Omental fat pad (tissue), 4 donors: Measurements from ENCODE around the gene ZNF28. TPM values are rescaled to one million over a fixed set of nuclear protein-coding genes. Genes with fewer than 3 reads are reported as not detected.

Source experiments
- ATAC-seq: fragments of 150-250 bp; one replicate; pipeline ENCODE4 v1.9.1; 2016; ENCODE audit warnings: mild to moderate bottlenecking, moderate library complexity; ENCODE audit not compliant: low FRiP score
- DNase-seq: peaks from one replicate; pipeline ENCODE4 v3.0.0-alpha.2; 2019; ENCODE audit warnings: low spot score
- total RNA-seq, 4 donors: library from RNA; depleted of rRNA; stranded (reverse); fragments of >200 nt; gene quantifications; one replicate each; pipeline ENCODE4 v1.1.0, GENCODE V29; 2016
- TF ChIP-seq, protein P1 (sequence below), 3 donors: fragments of 450-650 bp; IDR thresholded peaks; one replicate each; pipeline ENCODE4 v1.5.1; 2016 to 2017; ENCODE audit warnings: antibody characterized with exemption in 3 of 3, mild to moderate bottlenecking in 3 of 3, moderate library complexity in 2 of 3

Gene ZNF28
- total RNA-seq, 4 donors from 2014 or later: 8.6 to 13.1 (median 10.8) TPM

DNA sequence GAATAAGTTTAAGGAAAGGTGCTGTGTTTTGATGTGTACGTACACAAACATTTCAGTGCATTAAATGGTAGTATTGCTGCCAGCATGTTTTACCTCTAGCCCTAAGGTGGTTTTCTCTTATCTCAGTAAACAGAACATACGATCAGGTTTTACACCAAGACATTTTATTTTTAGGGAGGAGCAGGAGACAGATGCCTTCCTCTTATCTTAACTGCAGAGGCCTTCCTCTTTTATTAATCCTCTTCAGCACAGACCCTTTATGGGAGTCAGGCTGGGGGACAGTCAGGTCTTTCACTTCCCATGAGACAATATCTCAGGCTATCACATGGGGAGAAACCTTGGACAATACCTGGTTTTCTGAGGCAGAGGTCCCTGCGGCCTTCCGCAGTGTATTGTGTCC, 71.7 kb downstream of the ZNF28 start:
- ATAC-seq: no peak
- TF ChIP-seq, protein P1, sequence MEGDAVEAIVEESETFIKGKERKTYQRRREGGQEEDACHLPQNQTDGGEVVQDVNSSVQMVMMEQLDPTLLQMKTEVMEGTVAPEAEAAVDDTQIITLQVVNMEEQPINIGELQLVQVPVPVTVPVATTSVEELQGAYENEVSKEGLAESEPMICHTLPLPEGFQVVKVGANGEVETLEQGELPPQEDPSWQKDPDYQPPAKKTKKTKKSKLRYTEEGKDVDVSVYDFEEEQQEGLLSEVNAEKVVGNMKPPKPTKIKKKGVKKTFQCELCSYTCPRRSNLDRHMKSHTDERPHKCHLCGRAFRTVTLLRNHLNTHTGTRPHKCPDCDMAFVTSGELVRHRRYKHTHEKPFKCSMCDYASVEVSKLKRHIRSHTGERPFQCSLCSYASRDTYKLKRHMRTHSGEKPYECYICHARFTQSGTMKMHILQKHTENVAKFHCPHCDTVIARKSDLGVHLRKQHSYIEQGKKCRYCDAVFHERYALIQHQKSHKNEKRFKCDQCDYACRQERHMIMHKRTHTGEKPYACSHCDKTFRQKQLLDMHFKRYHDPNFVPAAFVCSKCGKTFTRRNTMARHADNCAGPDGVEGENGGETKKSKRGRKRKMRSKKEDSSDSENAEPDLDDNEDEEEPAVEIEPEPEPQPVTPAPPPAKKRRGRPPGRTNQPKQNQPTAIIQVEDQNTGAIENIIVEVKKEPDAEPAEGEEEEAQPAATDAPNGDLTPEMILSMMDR (IDR thresholded peaks at IDR 0.05): no peak
- DNase-seq: no peak

DNA sequence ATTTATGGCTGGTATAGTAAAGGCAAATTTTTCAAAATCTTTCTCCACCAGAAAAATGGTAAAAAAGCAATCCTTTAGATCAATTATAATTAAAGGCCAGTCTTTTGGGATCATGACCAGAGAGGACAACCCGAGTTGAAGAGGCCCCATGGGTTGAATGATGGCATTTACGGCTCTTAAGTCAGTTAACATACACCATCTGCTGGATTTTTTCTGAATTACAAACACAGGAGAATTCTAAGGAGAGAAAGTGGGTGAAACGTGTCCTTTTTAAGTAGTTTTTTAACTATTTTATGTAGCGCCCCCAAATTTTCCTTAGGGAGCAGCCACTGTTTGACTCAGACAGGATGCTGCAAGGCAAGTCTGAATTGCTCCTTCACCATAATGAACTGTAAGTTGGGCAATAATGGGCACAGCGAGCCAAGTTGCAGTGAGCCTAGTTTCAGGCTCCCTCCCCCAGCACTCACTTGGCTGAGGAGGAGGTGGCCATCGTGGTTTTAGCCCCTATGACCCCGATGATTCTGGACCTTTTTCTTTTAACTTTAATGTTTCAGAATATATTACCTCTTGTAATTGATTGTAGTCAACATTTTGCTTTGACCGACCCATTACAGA, 73.0 kb downstream of the ZNF28 start:
- TF ChIP-seq, protein P1 (IDR thresholded peaks at IDR 0.05): no peak
- ATAC-seq: peak; percentile 37
- DNase-seq: no peak

Other genes starting within 250 kb of the ZNF28 start
- 10 to 100 TPM; 38.7 to 62.3 (median 51.8) TPM for gene ZNF83, start 183.3 kb downstream of the ZNF28 start, total RNA-seq
- 10 to 100 TPM; 10.1 to 15.4 (median 11.9) TPM for gene ZNF611, start 86.6 kb downstream of the ZNF28 start, total RNA-seq
- 10 to 100 TPM in 2 of 4 donors, 1 to 10 TPM in 2; 4.4 to 13.1 (median 9.3) TPM for gene ZNF600, start 34.8 kb downstream of the ZNF28 start, total RNA-seq
- 10 to 100 TPM; 13.1 to 21.4 (median 16.8) TPM for gene ZNF468, start 36.0 kb upstream of the ZNF28 start, total RNA-seq
- gene ZNF320, start 76.0 kb upstream of the ZNF28 start, total RNA-seq: 10 to 100 TPM in 1 of 4 donors, 1 to 10 TPM in 3; 7.7 to 25.1 (median 8.3) TPM
- gene ZNF888, start 101.8 kb upstream of the ZNF28 start, total RNA-seq: 1 to 10 TPM; 2.5 to 4.7 (median 3.3) TPM
- 1 to 10 TPM; 3.1 to 7.6 (median 3.9) TPM for gene ZNF816, start 141.2 kb upstream of the ZNF28 start, total RNA-seq
- not detected for gene ERVV-1, start 192.3 kb upstream of the ZNF28 start, total RNA-seq
- gene ERVV-2, start 223.1 kb upstream of the ZNF28 start, total RNA-seq: not detected